VCaP (cell line): ENCODE measurements around the gene ENAH.
A peak's percentile ranks its signal among the peaks of the same experiment; 100 is the strongest.

Experiments used
- H3K27ac ChIP-seq: fragments of 450-650 bp; 2 replicates; pipeline ENCODE4 v1.5.1; 2017
- CTCF ChIP-seq: fragments of 450-650 bp; conservative IDR thresholded peaks from 2 replicates; pipeline ENCODE4 v1.5.1; 2017; ENCODE audit warnings: mild to moderate bottlenecking, moderate library complexity

Gene ENAH

GRCh38 chr1:225657462-225657989 lies 4.6 kb upstream of the ENAH start:
- H3K27ac ChIP-seq, result peak overlapping the region; percentile 59
- no peak for TF ChIP-seq CTCF

- peak overlapping the region; percentile 59; the same call in 1 of the 2 replicates for H3K27ac ChIP-seq
Observed at GRCh38 chr1:225656259-225656655, 3.3 kb upstream of the ENAH start.

GRCh38 chr1:225655509-225656258 lies 2.8 kb upstream of the ENAH start:
- no peak for TF ChIP-seq CTCF
- no peak overlapping the region for H3K27ac ChIP-seq

DNA sequence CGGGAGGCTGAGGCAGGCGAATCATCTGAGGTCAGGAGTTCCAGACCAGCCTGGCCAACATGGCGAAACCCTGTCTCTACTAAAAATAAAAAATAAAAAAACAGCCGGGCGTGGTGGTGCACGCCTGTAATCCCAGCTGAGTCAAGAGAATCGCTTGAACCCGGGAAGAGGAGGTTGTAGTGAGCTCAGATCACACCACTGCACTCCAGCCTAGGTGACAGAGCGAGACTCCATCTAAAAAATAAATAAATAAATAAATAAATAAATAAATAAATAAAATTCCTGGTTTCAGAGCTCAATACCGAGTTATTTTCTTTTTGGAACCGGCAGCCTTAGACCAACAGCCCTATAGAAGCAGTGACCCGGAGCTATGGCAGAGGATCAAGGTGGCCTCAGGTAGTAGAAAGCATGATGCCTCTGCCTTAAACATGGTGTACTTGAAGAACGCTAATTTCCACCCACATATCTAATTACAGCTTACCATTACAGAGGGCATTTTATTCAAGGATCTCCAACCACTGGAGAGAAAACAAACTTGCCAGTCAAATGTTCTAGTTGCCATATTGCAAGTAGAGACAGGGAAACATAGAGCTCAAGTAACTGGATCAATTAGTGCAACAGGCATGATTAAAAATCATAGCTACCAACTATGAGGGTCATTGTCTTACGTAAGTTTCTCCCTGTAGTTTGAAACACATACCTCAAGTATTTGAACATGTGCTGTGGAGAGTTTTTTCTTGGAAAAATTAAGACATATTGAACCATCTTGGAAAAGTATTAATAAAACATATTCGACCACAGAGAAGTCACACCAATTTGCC lies 2.0 kb upstream of the ENAH start:
- no peak overlapping the region for H3K27ac ChIP-seq
- no peak for TF ChIP-seq CTCF

DNA sequence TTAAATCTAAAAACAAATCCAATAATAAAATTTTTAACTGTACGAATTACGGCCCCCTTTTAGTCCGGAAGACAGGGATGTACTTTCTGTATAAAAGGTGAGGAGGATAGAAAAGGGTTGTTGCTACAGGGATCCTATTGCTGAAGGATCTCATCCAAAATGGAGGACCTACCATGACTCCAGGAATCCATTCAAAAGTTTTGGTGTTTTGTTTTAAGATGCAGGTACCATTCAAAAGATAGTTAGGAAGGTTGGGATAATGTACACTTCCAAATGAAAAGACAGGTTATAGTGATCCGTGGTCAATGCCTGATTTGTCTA lies 1.3 kb upstream of the ENAH start:
- H3K27ac ChIP-seq, result peak overlapping the region; percentile 97
- no peak for TF ChIP-seq CTCF

DNA sequence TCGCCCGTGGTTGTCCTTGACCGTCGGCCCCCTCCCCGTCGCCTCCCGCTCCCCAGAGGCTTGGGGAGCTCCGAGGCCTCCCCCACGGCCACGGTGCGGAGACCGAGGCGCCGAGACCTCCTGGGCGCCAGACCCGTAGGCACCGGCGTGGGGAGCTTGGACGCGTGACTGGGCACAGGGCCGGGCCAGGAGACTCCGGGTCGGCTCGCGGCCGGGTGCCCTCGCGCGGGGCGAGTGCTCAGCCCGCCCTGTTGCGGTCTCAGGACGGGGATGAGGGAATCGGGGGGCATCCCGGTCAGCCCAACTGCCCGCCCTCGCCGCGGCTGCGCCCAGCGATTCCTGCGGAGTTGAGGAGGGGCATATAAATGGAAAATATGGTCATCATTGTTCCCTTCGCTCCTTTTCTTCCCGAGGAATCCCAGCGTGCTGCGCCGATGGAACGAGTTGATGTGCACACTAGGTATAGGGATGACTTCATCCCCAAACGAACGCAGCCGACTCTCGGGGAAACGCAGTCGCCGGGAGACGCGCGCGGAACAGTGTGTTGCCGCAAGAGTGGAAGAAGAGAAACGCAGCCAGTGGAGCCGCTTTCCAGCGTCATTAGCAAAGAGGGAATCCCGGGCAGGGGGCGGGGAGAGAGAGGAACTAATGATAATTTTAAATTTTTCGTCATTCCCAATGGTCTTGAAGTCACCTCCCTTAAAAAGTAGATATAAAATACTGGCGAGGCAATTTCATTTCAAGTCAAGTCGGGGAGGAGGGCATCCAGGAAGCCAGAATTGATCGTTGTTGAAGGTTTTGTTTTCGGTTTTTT lies 747 bp upstream of the ENAH start:
- peak overlapping the region; percentile 97 for H3K27ac ChIP-seq
- TF ChIP-seq CTCF, result no peak

- no peak for TF ChIP-seq CTCF
- H3K27ac ChIP-seq, result peak overlapping the region; percentile 97
Observed at GRCh38 chr1:225651872-225652728, 823 bp downstream of the ENAH start.
